GM18873 (cell line): ENCODE measurements around the gene B4GALNT2.
"Not testable (repeated sequence)": the region's sequence is repeated elsewhere in the genome, so short reads cannot be mapped to it uniquely, and the experiment has no call there.

Experiments used
- ATAC-seq: cut with Tn5 transposase; IDR thresholded peaks from one replicate; pipeline ENCODE4 v1.9.1; 2021; ENCODE audit warnings: mild to moderate bottlenecking, moderate library complexity, moderate number of reproducible peaks; ENCODE audit not compliant: unreplicated experiment, low FRiP score

B4GALNT2 gene

DNA sequence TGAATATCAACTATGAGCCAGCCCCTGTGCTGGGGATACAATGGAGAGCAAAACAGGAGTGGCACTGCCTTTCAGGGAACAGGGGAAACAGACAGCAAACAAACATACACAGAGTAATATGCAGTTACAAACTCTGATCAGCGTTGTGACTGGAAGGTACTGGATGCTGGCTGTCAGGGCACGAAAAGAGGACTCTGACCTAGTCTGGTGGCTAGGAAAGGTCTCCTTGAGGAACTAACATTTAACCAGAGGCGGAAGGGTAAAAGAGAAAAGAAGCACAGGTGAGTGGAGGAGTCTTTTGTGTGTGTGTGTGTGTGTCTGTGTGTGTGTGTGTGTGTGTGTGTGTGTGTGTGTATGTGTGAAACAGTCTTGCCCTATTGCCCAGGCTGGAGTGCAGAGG is 12.4 kb upstream of the B4GALNT2 start:
- ATAC-seq, result no peak

- no peak for ATAC-seq
Measured at GRCh38 chr17:49121696-49122292, 10.8 kb upstream of the B4GALNT2 start.

DNA sequence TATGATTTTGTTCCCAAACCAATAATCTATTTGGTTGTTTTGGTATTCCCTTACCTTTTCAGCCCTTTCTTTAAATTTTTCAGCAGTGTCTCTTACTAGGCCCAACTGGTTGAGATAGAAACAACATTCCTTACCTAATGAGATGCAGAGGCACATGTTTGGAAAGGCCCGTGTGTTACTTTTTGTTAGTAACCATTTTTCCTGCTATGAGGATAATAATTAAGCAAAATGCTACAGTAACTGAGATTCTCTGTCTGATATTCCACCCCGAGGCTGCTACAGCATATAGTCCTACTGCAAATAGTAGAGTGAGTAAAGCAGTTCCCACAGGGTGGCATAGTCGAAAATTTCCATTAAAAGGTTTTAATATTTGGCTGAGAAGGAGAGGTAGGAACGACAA is 10.0 kb upstream of the B4GALNT2 start:
- ATAC-seq, result no peak

- no peak for ATAC-seq
Measured at GRCh38 chr17:49123061-49123460, 9.5 kb upstream of the B4GALNT2 start.

DNA sequence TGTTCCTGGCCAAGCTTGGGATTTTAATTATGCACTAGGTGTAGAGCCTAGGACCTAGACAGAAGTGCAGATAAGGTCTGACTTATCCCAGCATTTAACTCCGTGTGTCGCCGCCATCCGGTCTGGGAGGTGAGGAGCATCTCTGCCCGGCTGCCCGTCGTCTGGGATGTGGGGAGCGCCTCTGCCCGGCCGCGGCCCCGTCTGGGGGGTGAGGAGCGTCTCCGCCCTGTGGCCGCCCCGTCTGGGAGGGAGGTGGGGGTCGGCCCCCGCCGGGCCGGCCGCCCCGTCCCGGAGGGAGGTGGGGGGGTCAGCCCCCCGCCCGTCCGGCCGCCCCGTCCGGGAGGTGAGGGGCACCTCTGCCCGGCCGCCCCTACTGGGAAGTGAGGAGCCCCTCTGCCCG is 7.1 kb upstream of the B4GALNT2 start:
- ATAC-seq, result no peak

DNA sequence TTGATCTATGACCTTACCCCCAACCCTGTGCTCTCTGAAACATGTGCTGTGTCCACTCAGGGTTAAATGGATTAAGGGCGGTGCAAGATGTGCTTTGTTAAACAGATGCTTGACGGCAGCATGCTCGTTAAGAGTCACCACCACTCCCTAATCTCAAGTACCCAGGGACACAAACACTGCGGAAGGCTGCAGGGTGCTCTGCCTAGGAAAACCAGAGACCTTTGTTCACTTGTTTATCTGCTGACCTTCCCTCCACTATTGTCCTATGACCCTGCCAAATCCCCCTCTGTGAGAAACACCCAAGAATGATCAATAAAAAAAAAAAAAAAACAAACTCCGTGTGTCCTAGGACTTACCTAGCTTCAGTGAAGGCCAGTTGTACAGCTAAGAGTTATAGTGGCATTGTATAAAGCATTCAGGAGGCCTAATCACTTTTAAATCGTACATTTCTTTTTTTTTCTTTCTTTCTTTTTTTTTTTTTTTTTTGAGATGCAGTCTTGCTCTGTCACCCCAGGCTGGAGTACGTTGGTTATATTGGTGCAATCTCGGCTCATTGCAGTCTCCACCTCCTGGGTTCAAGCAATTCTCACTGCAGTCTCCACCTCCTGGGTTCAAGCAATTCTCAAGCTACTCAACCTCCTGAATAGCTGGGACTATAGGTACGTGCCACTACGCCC is 6.2 kb upstream of the B4GALNT2 start:
- ATAC-seq, result not testable (repeated sequence)

DNA sequence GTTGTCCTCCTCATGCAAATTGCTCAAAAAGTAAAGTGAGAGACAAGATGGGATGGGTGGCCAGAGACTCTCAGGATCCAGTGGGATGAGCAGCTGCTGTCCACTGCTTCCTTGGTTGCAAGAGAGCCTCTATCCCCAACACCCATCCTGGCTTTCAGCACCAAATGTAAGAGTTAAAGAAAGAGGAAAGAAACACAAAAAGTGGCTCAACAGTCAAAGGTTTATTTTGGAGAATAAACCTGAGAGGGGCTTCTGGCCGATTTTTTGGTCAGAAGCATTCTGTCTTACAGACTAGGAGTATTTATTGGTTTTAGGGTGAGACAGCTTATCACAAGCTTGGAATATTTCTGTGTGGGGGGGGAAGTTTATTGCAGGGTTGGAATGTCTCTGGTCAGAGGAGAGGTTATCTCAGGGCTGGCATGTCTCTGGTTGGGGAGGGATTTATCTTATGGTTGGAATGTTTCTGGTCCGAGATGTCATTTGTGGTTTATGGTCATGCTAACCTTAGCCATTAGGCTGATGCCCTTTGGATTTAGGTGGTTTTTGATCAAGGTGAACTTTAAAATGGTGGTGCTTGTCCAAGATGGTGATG is 3.1 kb upstream of the B4GALNT2 start:
- not testable (repeated sequence) for ATAC-seq

GRCh38 chr17:49130891-49131290 is 1.7 kb upstream of the B4GALNT2 start:
- no peak for ATAC-seq

GRCh38 chr17:49132317-49132698 is 261 bp upstream of the B4GALNT2 start:
- ATAC-seq, result no peak

- no peak for ATAC-seq
Measured at GRCh38 chr17:49136335-49136734, 3.8 kb downstream of the B4GALNT2 start.

DNA sequence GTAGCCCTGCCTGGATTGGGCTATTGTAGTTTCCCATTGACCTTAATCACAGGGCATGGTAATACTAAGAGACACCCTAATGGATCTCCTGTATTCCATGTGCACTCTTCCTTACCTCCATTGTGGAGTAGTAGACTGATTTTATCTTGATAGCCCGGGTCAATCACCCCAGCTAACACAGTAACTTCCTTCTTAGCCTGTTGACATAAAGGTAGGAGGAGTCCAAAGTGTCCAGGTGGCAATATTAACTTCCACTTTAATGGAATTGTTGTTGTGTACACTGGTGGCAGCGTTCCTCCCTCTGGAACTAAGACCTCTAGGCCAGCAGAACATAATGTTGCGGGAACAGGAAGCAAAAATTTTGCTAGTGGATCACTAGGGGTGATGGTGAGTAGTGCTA is 13.1 kb downstream of the B4GALNT2 start:
- not testable (repeated sequence) for ATAC-seq

- no peak for ATAC-seq
Measured at GRCh38 chr17:49146620-49147306, 14.2 kb downstream of the B4GALNT2 start.

DNA sequence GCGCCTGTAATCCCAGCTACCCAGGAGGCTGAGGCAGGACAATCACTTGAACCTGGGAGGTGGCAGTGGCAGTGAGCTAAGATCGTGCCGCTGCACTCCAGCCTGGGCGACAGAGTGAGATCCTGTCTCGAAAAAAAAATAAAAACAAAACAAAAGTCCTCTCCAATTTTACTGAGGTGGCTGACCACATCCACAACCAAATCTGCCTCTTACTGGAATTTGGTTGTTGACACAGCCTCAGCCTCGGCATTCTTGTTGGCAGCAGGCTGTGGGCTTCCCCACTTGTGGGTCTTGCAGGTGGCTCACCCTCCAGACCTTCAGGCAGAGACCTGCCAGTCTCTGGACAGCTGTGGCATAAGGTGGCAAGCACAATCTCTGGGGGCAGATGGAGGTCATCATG is 15.6 kb downstream of the B4GALNT2 start:
- ATAC-seq, result no peak

DNA sequence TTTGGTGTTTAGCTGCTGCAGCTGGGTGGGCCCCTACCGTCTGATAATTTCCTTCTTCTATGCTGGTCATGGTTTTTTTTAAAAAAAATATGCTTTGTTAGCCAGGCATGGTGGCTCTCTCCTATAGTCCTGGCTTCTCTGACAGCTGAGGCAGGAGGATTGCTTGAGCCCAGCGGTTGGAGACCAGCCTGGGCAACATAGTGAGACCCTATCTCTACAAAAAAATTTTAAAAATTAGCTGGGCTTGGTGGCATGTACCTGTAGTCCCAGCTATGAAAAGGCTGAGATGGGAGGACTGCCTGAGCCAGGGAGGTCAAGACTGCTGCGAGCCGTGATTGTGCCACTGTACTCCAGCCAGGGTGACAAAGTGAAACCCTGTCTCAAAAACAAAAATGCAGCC is 19.4 kb downstream of the B4GALNT2 start:
- ATAC-seq, result no peak

DNA sequence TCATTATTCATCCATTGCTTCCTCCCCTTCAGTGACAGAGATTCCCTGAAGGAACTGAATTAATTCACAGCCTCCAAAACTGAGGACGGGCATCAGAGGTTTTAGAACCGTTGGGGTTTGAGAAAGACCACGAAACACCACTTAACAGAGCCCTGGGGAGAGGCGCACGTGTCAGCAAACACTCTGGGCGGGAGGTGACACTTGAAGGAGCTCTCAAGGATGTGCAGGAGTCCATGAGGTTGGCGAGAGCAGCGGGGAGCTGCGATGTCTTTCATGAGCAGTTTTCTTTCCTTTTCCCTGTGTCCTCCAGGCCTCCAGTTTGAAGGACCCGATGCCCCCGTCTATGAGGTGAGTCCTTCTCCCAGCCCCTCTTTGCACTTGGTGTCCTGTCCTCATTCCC is 23.7 kb downstream of the B4GALNT2 start:
- no peak for ATAC-seq

DNA sequence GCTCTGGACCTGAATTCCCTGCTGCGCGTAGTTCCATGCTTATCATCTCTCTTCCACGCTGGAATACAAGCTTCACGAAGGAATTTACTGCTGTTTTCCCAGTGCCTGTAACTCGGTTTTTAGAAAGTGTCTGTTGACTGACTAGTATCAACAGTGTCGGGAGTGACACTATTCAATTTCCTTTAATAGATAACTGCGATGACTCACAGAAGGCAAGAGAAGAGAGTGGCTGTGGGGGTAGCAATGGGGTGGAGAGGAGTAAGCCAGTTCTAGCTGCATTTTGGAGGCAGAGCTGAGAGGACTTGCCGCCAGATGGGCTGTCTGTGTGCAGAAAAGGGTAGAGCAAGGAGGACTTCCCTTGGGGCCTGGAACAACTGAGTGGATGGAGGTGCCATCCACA is 25.2 kb downstream of the B4GALNT2 start:
- no peak for ATAC-seq

DNA sequence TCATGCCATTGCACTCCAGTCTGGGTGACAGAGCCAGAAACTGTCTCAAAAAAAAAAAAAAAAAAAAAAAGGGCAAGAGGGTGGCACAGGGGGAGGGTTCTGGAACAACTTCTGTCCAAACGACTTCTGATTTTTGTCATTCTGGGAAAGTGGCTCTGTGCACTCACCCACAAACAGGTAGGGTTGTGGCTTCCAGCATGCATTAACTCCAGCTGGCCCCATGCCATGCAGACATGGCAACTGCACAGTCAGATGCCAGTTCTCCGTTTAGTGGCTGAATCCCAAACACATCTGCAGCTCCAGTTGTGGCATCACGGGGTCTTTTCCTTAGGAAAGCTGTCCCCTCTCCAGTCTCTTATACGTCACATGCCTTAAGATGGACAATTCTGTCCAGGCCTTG is 30.3 kb downstream of the B4GALNT2 start:
- no peak for ATAC-seq

- no peak for ATAC-seq
Measured at GRCh38 chr17:49165143-49165542, 32.6 kb downstream of the B4GALNT2 start.

DNA sequence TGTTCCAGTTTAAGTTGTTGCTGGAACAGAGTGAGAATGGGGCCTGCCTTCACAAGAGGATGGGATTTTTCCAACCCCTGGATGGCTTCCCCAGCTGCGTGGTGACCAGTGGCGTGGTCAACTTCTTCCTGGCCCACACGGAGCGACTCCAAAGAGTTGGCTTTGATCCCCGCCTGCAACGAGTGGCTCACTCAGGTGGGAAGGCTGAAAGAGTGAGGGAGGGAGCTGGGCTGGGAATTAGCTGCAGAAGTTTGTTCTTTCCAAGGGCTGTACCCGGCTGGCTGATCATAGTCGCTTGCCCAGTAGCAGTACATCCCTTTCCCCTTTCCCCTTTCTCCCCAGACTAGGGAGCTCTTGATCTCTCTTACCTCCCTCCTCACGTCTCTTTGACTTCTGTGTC is 36.1 kb downstream of the B4GALNT2 start:
- no peak for ATAC-seq

GRCh38 chr17:49170216-49170615 is 37.6 kb downstream of the B4GALNT2 start:
- ATAC-seq, result no peak

DNA sequence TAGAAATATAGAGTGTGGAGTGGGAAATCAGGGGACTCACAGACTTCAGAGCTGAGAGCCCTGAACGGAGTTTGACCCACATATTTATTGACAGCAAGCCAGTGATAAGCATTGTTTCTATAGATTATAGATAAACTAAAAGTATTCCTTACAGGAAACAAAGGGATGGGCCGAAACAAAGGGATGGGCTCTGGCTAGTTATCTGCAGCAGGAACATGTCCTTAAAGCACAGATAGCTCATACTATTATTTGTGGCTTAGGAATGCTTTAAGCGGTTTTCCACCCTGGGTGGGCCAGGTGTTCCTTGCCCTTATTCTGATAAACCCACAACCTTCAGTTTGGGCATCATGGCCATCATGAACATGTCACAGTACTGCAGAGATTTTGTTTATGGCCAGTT is 38.1 kb downstream of the B4GALNT2 start:
- ATAC-seq, result not testable (repeated sequence)

DNA sequence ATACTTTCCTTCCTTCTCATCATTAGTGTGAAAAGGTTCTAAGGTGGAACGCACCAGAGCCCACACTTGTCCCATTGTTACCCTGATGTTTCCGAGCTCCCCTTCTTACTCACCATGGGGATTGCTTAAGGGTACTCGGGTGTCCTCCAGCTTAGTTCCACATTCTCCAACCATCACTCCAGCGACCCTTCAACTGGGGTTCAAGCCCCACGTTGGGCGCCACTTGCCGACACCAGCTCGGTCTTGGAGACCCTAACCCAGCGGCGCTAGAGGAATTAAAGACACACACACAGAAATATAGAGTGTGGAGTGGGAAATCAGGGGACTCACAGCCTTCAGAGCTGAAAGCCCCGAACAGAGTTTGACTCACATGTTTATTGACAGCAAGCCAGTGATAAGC is 43.4 kb downstream of the B4GALNT2 start:
- ATAC-seq, result not testable (repeated sequence)
